Prostate gland (tissue), 2 donors: Measurements from ENCODE around the gene VIPR2. TPM values are rescaled to one million over a fixed set of nuclear protein-coding genes. Genes with fewer than 3 reads are reported as not detected.

Source experiments
- DNase-seq: peaks from one replicate; pipeline ENCODE4 v3.0.0-alpha.2; 2019; ENCODE audit warnings: low spot score
- H3K27ac ChIP-seq, 2 donors: fragments of 200-600 bp; sonication (generic); 2 replicates each; pipeline ENCODE4 v1.5.1; 2017 to 2019
- H3K27me3 ChIP-seq: fragments of 200-600 bp; sonication (generic); replicated peaks from 2 replicates; pipeline ENCODE4 v1.5.1; 2019; ENCODE audit not compliant: insufficient read depth
- H3K36me3 ChIP-seq, 2 donors: fragments of 200-600 bp; sonication (generic); 1 replicate in 1 of 2; 2 replicates in 1 of 2; pipeline versions ENCODE4 v1.5.1 to v1.8.1; 2017 to 2019
- H3K4me1 ChIP-seq: fragments of 200-600 bp; sonication (generic); replicated peaks from 2 replicates; pipeline ENCODE4 v1.5.1; 2019
- H3K4me3 ChIP-seq, 2 donors: fragments of 200-600 bp; sonication (generic); 2 replicates each; pipeline ENCODE4 v1.5.1; 2017 to 2019
- H3K9me3 ChIP-seq: fragments of 200-600 bp; sonication (generic); 2 replicates; pipeline ENCODE4 v1.5.1; 2017
- POLR2A ChIP-seq: fragments of 450-650 bp; IDR thresholded peaks from one replicate; pipeline ENCODE4 v1.6.1; 2016; ENCODE audit warnings: antibody characterized with exemption, mild to moderate bottlenecking
- POLR2AphosphoS5 ChIP-seq: sonication (generic); formaldehyde crosslinking; IDR thresholded peaks from one replicate; pipeline ENCODE4 v1.6.1; 2017; ENCODE audit warnings: antibody characterized with exemption
- WGBS: methylation state at CpG from one replicate; pipeline ENCODE4 v1.1.5; 2018; 5-methylcytosine and 5-hydroxymethylcytosine counted together
- intact Hi-C: fragments of 100-400 bp; cut with DNase I; formaldehyde crosslinking; loops from one replicate; pipeline ENCODE4 v1.14.2; 2022
- total RNA-seq, 2 donors: library from RNA; depleted of rRNA; stranded (reverse); fragments of >200 nt; gene quantifications; one replicate each; pipeline ENCODE4 v1.1.0, GENCODE V29; 2016
- TF ChIP-seq, protein P1 (sequence below), 4 experiments: fragments of 200-600 bp in 2 of 4; fragments of 450-650 bp in 2 of 4; sonication (generic) in 2 of 4; IDR thresholded peaks; 1 replicate in 3 of 4; 2 replicates in 1 of 4; pipeline ENCODE4 v1.5.1; 2016 to 2019; ENCODE audit warnings: antibody characterized with exemption in 4 of 4, mild to moderate bottlenecking in 2 of 4, moderate library complexity in 2 of 4

The VIPR2 gene
- total RNA-seq, 2 donors from 2014 or later = 1.0 to 13.5 TPM

DNA sequence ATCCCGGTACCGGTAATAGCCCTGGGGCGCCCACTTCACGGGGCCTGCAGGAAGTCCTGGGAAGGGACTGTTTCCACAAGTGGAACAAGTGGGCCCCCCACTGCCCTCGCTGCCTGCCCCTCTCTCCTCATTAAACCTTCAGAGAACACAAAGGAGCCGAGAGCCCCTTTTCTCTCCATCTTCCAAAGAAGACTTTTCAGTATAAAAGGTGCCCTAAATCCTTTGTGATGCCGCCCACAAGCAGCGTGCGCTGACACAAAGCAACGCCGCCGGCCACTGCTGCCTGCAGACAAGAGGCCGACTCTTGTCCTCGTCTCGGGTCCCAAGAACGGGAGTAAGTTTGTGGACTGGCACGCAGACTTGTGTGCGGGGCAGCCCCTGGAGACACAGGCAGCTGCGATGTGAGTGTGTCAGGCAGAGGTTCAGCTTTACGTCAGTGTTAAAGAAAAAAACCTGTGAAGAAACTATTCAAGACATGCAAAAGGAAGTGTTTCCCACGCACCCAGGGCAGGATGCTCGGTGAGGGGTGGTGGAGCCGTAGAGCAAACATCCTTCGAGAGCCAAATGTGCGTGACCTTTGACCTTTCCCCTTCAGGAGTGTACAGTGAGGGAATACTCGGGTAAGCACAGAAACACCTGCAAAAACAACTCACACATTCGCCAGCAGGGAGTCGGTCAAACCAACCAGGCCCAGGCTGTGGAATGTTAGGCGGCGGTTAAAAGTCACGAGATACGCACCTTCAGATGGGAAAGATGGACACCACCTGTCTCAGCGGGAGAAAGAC is 118.2 kb downstream of the VIPR2 start:
- Histone ChIP-seq H3K4me1 (peaks cover 3% of the 10 kb centered on the region), H3K36me3 (no peaks in the 10 kb centered on the region), H3K27me3 (no peaks in the 10 kb centered on the region), H3K4me3 (no peak overlapping the region), H3K27ac (no peak overlapping the region), H3K9me3 (no peaks in the 10 kb centered on the region)
- DNase-seq = no peak
- no peak for TF ChIP-seq POLR2AphosphoS5
- TF ChIP-seq POLR2A = no peak
- TF ChIP-seq, protein P1, sequence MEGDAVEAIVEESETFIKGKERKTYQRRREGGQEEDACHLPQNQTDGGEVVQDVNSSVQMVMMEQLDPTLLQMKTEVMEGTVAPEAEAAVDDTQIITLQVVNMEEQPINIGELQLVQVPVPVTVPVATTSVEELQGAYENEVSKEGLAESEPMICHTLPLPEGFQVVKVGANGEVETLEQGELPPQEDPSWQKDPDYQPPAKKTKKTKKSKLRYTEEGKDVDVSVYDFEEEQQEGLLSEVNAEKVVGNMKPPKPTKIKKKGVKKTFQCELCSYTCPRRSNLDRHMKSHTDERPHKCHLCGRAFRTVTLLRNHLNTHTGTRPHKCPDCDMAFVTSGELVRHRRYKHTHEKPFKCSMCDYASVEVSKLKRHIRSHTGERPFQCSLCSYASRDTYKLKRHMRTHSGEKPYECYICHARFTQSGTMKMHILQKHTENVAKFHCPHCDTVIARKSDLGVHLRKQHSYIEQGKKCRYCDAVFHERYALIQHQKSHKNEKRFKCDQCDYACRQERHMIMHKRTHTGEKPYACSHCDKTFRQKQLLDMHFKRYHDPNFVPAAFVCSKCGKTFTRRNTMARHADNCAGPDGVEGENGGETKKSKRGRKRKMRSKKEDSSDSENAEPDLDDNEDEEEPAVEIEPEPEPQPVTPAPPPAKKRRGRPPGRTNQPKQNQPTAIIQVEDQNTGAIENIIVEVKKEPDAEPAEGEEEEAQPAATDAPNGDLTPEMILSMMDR (IDR thresholded peaks at IDR 0.05) = no peak
- 79% methylated on average over 33 of the region's 33 CpGs for WGBS
- intact Hi-C loops = no loop called here

DNA sequence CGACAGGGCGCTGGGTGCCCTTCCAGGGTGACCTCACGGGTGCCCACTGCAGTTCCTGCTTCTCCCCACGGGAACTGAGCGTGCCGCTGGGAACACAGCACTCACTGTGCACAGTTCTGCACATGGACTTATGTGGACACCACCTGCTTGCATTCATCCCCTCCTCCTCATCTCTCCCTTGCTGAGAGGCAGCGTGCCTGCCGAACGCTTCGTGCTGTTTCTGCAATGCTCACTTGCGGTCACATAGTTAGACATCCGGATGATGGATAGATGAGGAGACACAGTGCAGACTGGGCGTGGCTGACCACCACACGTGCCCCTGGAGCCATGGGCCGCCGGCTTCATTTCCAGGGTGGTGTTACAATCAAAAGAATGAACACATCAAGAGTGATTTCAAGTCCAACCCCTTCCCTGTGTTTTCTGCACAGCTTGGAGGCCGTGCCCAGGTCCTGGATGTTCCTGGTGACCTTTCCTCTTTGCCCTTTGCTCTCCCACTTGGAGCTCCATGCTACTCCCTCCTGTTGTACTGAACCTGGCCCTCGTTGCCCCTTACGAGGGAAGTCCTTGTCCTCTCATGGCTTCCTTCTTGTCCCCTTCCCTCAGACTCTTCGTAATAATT is 119.4 kb downstream of the VIPR2 start:
- Histone ChIP-seq H3K36me3 (no peaks in the 10 kb centered on the region), H3K4me3 (no peak overlapping the region), H3K4me1 (peaks cover 3% of the 10 kb centered on the region), H3K27ac (no peak overlapping the region), H3K27me3 (no peaks in the 10 kb centered on the region), H3K9me3 (no peaks in the 10 kb centered on the region)
- DNase-seq = no peak
- intact Hi-C loops = no loop called here
- no peak for TF ChIP-seq POLR2A
- no peak for TF ChIP-seq POLR2AphosphoS5
- TF ChIP-seq, protein P1 (IDR thresholded peaks at IDR 0.05) = no peak
- 92% methylated on average over 20 of the region's 20 CpGs for WGBS

DNA sequence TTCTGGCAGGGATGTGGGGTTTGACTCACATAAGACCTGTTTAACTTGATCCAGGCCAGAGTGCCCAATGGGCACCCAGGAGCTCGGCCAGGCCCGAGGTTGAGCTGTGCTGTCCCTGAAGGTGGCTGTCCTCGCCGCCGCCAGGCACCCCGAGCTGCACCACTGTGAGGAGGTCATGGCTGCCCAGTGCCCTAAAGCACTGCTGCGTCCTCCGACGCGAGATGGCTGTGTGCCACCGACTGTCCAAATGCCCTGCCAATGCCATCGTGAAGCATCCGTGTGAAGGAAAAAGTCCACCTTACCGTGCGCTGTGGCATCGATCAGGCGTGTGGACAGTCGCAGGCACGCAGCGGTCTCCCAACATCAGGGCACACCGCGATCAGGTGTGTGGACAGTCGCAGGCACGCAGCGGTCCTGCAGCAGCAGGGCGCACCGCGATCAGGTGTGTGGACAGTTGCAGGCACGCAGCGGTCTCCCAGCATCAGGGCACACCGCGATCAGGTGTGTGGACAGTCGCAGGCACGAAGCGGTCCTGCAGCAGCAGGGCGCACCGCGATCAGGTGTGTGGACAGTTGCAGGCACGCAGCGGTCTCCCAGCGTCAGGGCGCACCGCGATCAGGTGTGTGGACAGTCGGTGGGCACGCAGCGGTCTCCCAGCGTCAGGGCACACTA is 120.3 kb downstream of the VIPR2 start:
- no peak overlapping the region for H3K4me3 ChIP-seq
- no peaks in the 10 kb centered on the region for H3K9me3 ChIP-seq
- H3K27ac ChIP-seq = no peak overlapping the region
- 95% methylated on average over 48 of the region's 48 CpGs for WGBS
- no peaks in the 10 kb centered on the region for H3K27me3 ChIP-seq
- DNase-seq = no peak
- TF ChIP-seq, protein P1 (IDR thresholded peaks at IDR 0.05) = no peak
- H3K4me1 ChIP-seq = peaks cover 3% of the 10 kb centered on the region
- intact Hi-C loops = no loop called here
- H3K36me3 ChIP-seq = no peaks in the 10 kb centered on the region

DNA sequence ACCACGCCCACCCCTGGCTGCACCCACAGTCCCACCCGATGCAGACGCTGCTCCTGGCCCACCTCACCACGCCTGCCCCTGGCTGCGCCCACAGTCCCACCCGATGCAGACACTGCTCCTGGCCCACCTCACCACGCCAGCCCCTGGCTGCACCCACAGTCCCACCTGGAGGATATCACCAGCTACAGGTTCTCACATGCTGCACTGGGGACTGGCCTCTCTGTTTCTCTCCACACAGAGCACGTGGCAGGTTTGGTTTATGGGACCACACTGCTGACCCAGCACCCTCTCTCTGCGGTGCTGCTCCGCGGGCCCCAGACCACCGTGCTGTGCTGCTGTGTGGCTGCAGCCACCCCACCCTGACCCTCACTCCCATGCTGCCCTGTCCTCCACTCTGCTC is 120.9 kb downstream of the VIPR2 start:
- Histone ChIP-seq H3K27ac (no peak overlapping the region), H3K4me3 (no peak overlapping the region), H3K4me1 (peaks cover 3% of the 10 kb centered on the region), H3K9me3 (no peaks in the 10 kb centered on the region), H3K36me3 (no peaks in the 10 kb centered on the region), H3K27me3 (no peaks in the 10 kb centered on the region)
- no peak for DNase-seq
- 82% methylated on average over 12 of the region's 12 CpGs for WGBS
- no peak for TF ChIP-seq POLR2A
- intact Hi-C loops = no loop called here

DNA sequence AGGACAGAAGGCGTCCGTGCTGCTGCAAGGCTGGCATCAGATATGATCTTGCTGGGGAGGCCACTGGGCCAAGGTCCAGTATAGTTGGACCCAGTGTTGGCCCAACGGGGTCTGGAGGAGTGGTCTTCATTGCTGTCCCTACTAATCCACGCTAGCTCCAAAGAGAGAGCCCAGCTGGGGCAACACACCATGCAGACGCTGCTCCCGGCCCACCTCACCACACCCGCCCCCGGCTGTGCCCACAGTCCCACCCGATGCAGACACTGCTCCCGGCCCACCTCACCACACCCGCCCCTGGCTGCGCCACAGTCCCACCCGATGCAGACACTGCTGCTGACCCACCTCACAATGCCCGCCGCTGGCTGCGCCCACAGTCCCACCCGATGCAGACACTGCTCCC is 121.5 kb downstream of the VIPR2 start:
- Histone ChIP-seq H3K36me3 (no peaks in the 10 kb centered on the region), H3K27me3 (no peaks in the 10 kb centered on the region), H3K4me1 (peaks cover 3% of the 10 kb centered on the region), H3K27ac (no peak overlapping the region), H3K9me3 (no peaks in the 10 kb centered on the region), H3K4me3 (no peak overlapping the region)
- TF ChIP-seq POLR2A (no peak), POLR2AphosphoS5 (no peak)
- TF ChIP-seq, protein P1 (IDR thresholded peaks at IDR 0.05) = no peak
- intact Hi-C loops = no loop called here
- WGBS = 91% methylated on average over 17 of the region's 17 CpGs
- no peak for DNase-seq
